Glomerular endothelial cell (primary cell): ENCODE data around the gene PHLDB1. TPM values are rescaled to one million over a fixed set of nuclear protein-coding genes. Genes with fewer than 3 reads are reported as not detected.
"Not testable (repeated sequence)": the region's sequence is repeated elsewhere in the genome, so short reads cannot be mapped to it uniquely, and the experiment has no call there.

Experiments used
- DNase-seq: peaks from one replicate; pipeline ENCODE4 v3.0.0-alpha.2; 2011; ENCODE audit warnings: low read depth, low spot score; ENCODE audit errors: extremely low read depth
- total RNA-seq: library from RNA; depleted of rRNA; stranded (reverse); fragments of >200 nt; gene quantifications from 2 replicates; pipeline ENCODE4 v1.2.3, GENCODE V29; 2015

Gene PHLDB1
- total RNA-seq, result 111 and 156 TPM in 2 replicates

- DNase-seq, result no peak
These were observed at the start of gene PHLDB1 for GRCh38 chr11:118607401-118608359. Gene PHLDB1 (plus strand): TSS chr11:118607615. CDS start chr11:118613837, 6,222 bp downstream.

GRCh38 chr11:118560806-118561205, 46.6 kb upstream of the PHLDB1 start:
- no peak for DNase-seq

GRCh38 chr11:118565051-118565450, 42.4 kb upstream of the PHLDB1 start:
- no peak for DNase-seq

GRCh38 chr11:118569670-118570069, 37.7 kb upstream of the PHLDB1 start:
- no peak for DNase-seq

- DNase-seq, result no peak
These were observed 36.6 kb upstream of the PHLDB1 start for GRCh38 chr11:118570787-118571186.

GRCh38 chr11:118571701-118572060, 35.7 kb upstream of the PHLDB1 start:
- DNase-seq, result not testable (repeated sequence)

- DNase-seq, result no peak
These were observed 35.1 kb upstream of the PHLDB1 start, which contains the start of gene ARCN1 for GRCh38 chr11:118572061-118572980. Gene ARCN1 (plus strand): TSS chr11:118572409. CDS start chr11:118572548, 139 bp downstream.

- no peak for DNase-seq
These were observed 34.3 kb upstream of the PHLDB1 start for GRCh38 chr11:118572981-118573550.

GRCh38 chr11:118574636-118575035, 32.8 kb upstream of the PHLDB1 start:
- DNase-seq, result no peak

GRCh38 chr11:118577995-118578394, 29.4 kb upstream of the PHLDB1 start:
- DNase-seq, result not testable (repeated sequence)

- peak; percentile 68 for DNase-seq
These were observed 26.4 kb upstream of the PHLDB1 start for GRCh38 chr11:118581057-118581456.

- DNase-seq, result no peak
These were observed 19.5 kb upstream of the PHLDB1 start for GRCh38 chr11:118587952-118588351.

GRCh38 chr11:118592616-118593367, 14.6 kb upstream of the PHLDB1 start:
- no peak for DNase-seq

- DNase-seq, result not testable (repeated sequence)
These were observed 12.4 kb upstream of the PHLDB1 start for GRCh38 chr11:118594984-118595383.

GRCh38 chr11:118596224-118597146, 10.9 kb upstream of the PHLDB1 start:
- DNase-seq, result no peak

- no peak for DNase-seq
These were observed 9.9 kb upstream of the PHLDB1 start for GRCh38 chr11:118597556-118597955.

- no peak for DNase-seq
These were observed 5.1 kb upstream of the PHLDB1 start for GRCh38 chr11:118602331-118602730.

- not testable (repeated sequence) for DNase-seq
These were observed 3.7 kb upstream of the PHLDB1 start for GRCh38 chr11:118603709-118604108.

- DNase-seq, result no peak
These were observed 2.8 kb upstream of the PHLDB1 start for GRCh38 chr11:118604566-118604965.
